Measurements from ENCODE around the gene DAPK2.

The DAPK2 gene

GRCh38 chr15:63995789-63996188 is 50.5 kb downstream of the DAPK2 start:
- no peak for DNase-seq

DNA sequence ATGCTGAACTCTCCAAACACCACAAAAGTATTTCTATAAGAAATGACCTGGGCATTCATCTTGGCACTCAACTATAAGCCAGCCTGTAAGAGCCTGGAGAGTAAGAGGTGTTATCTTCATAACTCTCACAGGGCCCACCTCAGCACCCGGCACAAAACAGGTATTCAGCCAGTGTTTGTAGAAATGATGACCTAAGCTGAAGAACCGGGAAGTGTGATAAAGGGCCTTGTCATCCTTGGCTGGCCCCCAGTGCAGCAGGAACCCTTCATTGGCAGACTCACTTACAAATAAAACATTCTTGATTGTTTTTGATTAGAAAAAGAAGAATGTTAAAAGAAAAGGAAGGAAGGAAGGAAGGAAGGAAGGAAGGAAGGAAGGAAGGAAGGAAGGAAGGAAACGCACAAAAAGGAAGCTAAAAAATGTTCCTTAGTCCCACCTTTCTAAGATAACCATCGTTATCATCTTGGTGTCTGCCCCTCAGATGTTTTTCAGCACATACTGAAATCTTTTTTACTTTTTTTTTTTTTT is 52.1 kb downstream of the DAPK2 start:
- no peak for DNase-seq

DNA sequence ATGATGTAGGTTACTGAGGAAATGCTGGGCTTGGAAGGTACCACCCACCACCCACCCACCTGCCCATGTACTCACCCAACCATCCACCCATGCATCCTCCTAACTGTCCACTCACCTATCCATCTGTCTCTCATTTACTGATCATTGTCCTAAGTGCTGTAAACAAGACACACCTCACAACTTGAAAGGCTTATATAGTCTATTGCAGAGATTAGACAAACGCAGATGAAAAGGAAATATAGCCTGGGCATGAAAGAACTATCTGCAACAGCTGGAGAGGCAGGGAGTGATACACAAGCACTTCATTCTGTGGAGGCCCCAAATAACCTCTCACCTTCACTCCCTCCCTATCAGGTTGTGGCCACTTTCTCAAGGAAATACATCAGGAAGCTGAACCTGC is 54.0 kb downstream of the DAPK2 start:
- no peak for DNase-seq

GRCh38 chr15:63991706-63992105 is 54.6 kb downstream of the DAPK2 start:
- no peak for DNase-seq

- DNase-seq = no peak
Measured at GRCh38 chr15:63990454-63990853, 55.8 kb downstream of the DAPK2 start.

GRCh38 chr15:63987796-63988378 is 58.4 kb downstream of the DAPK2 start:
- no peak for DNase-seq

DNA sequence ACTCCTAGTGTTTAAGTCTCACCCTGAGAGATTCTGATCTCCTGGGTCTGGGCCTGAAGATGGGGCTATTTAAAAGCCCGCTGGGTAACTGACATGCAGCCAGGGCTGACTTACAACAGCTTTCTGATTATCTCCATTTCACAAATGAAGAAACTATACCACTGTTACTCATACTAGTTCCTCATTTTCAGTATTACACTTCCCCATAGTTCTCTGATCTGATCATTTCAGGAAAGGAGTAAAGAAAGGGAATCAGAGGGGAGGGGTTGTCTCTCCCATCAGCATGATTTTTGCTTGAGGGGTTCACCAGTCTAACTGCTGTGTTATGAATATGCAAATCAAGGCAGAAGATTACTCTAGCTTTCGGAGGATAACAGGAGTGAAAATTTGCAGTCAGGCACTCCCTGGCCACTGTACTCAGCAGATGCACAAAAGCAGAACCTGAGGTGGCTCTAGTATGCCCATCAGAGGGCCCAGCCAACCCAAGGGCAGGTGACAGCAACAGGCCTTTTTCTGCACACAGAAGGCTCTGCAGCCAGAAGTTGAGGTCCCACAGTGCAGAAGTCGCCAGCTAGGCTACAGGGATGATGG is 59.4 kb downstream of the DAPK2 start:
- no peak for DNase-seq

GRCh38 chr15:63986185-63986680 is 60.1 kb downstream of the DAPK2 start:
- no peak for DNase-seq

GRCh38 chr15:63985221-63986184 is 60.8 kb downstream of the DAPK2 start:
- DNase-seq = no peak

GRCh38 chr15:63984331-63984730 is 62.0 kb downstream of the DAPK2 start:
- no peak for DNase-seq

DNA sequence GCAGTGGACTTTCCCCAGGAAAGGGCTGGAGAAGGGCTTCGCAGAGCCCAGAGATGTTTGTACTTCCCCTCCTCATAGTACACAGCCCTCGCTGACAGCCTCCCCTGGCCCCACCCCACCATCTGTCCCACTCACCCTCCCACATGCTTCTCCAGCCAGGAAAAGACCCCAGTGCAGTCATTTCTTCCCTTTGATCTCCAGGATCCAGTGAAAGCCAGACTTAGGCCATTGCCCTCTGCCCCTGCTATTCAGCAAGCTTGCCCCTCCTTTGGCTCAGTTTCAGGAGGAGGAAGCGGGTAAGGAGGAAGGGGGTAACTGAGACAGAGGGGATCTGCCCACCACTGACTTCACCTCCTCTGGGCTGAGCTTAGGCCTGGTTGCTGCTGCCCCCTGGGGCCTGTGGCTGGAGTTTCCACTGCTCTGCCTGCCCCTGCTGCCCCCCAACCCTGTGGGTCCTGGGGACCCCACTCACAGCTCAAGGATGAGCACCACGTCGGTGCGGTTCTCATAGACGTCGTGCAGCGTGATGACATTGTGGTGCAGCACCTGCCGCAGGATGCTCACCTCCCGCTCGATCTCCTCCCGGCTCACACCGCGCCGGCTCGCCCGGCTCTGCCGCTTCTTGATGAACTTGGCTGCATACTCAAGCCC is 63.1 kb downstream of the DAPK2 start:
- DNase-seq = no peak

GRCh38 chr15:63982381-63982854 is 63.9 kb downstream of the DAPK2 start:
- DNase-seq = no peak

- DNase-seq = no peak
Measured at GRCh38 chr15:63981596-63982320, 64.5 kb downstream of the DAPK2 start.

DNA sequence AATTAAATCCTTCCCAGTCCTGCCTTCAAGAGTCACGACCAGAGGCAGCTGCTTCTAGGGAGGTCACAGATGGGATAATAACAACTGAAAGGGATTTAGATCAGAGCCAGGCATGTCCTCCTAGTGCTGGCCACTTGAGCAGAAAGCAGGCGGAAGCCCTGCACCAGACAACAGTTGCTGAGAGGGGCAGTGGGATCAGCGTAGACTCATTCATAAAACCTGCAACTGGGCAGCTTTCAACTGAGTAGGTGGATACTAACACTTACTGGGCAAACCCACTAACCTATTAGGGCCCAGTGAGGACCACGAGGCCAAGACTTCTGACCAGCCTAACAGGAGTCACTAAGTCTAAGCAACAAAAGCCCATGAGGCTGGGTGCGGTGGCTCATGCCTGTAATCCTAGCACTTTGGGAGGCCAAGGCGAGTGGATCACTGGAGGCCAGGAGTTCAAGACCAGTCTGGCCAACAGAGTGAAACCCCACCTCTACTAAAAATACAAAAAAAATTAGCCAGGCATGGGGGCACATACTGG is 67.0 kb downstream of the DAPK2 start:
- no peak for DNase-seq

GRCh38 chr15:63978511-63979261 is 67.6 kb downstream of the DAPK2 start:
- no peak for DNase-seq

DNA sequence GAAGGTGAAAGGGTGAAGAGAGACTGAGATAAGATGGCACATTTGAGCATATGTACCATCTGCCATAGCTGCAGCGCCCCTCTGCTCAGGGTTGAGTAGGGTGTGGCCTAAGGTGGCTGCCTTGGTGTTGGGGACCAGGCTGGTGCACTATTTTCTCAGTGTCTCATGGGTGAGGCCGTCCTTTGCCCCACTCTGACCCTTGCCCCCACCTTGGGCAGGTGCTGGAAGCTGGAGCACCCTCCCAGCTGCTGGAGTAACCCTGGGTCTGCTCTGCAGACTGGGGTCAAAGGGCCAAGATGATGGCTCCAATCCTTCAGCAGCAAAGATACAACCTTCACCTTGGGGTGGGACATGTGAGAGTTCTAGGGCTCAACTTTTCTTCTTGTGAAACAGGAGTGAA is 69.2 kb downstream of the DAPK2 start:
- DNase-seq = no peak

DNA sequence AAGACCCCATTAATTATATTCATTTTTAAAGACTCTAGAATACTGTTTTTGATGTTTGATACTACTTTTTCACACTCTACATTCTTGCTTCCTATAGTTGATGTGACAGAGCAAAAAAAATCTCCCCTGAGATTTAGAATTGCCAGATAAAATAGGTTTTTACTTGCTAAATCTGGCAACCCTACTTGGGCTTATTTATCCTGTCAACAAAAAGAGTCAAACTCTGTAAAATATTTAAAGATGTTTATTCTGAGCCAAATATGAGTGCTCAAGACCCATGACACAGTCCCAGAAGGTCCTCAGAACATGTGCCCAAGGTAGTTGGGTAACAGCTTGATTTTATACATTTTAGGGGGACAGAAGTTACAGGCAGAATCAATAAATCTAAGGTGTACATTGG is 72.3 kb downstream of the DAPK2 start:
- no peak for DNase-seq

GRCh38 chr15:63973212-63974009 is 72.9 kb downstream of the DAPK2 start:
- DNase-seq = no peak

DNA sequence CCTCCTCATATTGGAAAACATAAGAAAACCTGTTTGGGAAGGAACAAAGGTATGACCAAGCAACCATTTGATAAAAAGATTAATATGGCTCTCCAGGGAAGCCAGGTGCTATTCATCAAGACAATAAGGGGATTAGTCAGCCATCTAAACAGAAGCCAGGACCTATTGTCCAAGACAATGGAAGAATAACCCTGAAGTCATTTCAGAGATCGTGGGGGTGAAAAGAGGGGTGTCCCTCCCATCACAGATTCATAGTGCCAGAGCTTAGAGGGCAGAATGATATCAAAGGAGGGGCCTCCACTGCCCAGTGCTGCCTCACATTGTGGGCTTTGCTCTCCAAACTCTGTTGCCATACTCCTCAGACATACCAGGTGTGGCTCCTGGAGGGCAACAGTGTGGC is 73.5 kb downstream of the DAPK2 start:
- no peak for DNase-seq

- DNase-seq = no peak
Measured at GRCh38 chr15:63971904-63972303, 74.4 kb downstream of the DAPK2 start.

All from CD4-positive, alpha-beta T cell treated with Interleukin-6 for 4 hours (primary cell).